GM12875 (cell line): ENCODE measurements around the gene CACNA1C.

Experiments used
- H3K4me3 ChIP-seq: one replicate; pipeline ENCODE4 v1.5.1; 2011; ENCODE audit warnings: low read depth, low read length, control low read depth
- TF ChIP-seq, protein P1 (sequence below): IDR thresholded peaks from 2 replicates; pipeline ENCODE4 v1.5.1; 2011; ENCODE audit warnings: low read depth, mild to moderate bottlenecking, control low read depth, inconsistent platforms, low read length, moderate library complexity, borderline replicate concordance; ENCODE audit not compliant: insufficient read depth

The CACNA1C gene

DNA sequence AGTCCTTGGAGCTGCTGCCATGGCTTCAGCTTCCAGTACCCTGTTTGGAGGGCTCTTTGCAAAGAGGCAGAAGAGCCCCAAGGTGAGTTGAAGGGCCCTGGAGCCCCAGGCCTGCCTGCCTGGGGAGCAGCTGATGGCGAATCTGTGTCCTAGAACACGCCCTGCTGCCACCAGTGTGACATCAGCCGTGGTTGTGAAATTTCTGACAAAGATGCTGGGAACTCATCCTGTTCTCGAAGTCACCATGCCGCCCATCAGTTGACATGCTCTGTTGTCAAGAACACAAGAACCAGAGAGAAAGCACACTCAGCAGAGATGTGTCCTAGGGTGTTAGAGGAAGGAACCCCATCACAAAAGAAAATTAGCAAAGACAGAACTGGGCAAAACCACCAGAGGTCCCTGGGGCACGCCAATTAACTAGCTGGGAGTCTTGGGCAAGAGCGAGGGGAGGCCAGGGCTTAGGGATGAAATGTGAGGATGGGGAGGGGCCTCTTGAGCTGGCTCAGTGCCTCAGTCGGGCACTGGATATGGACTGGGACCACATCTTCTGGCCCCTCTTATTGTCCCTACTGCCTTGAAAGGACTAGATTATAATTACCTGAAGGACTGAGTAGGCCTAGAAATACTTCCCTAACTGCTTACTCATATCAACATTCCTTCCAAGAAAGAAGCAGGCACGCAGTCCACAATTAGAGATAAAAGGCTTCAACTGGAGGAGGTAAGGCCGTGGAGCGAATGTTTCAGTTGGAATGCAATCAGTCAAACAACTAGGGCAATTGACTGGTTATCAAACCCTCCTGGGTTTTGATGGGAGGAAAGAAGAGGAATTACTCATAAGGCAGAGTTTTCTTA lies 163.1 kb downstream of the CACNA1C start:
- no peak overlapping the region for H3K4me3 ChIP-seq
- TF ChIP-seq, protein P1, sequence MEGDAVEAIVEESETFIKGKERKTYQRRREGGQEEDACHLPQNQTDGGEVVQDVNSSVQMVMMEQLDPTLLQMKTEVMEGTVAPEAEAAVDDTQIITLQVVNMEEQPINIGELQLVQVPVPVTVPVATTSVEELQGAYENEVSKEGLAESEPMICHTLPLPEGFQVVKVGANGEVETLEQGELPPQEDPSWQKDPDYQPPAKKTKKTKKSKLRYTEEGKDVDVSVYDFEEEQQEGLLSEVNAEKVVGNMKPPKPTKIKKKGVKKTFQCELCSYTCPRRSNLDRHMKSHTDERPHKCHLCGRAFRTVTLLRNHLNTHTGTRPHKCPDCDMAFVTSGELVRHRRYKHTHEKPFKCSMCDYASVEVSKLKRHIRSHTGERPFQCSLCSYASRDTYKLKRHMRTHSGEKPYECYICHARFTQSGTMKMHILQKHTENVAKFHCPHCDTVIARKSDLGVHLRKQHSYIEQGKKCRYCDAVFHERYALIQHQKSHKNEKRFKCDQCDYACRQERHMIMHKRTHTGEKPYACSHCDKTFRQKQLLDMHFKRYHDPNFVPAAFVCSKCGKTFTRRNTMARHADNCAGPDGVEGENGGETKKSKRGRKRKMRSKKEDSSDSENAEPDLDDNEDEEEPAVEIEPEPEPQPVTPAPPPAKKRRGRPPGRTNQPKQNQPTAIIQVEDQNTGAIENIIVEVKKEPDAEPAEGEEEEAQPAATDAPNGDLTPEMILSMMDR = no peak

DNA sequence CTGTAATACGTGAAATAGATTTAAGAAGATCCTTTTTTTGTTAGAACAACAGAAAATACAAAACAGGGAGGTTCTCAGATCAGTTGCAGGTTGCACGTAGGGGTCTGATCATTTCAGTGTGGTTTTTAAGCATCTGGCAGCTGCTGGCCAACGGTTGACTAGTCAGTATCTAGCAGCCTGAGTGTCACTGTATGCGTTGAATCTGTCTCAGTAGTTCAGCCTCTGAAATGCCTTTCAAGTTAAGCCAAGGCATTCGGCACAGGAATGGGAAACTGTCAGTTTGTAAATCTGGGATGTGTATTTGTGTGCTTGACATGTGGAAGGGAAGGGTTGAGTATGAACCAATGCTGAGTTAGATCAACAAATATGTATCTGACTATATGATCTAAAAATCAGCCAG lies 165.9 kb downstream of the CACNA1C start:
- H3K4me3 ChIP-seq = no peak overlapping the region
- TF ChIP-seq, protein P1 = no peak

DNA sequence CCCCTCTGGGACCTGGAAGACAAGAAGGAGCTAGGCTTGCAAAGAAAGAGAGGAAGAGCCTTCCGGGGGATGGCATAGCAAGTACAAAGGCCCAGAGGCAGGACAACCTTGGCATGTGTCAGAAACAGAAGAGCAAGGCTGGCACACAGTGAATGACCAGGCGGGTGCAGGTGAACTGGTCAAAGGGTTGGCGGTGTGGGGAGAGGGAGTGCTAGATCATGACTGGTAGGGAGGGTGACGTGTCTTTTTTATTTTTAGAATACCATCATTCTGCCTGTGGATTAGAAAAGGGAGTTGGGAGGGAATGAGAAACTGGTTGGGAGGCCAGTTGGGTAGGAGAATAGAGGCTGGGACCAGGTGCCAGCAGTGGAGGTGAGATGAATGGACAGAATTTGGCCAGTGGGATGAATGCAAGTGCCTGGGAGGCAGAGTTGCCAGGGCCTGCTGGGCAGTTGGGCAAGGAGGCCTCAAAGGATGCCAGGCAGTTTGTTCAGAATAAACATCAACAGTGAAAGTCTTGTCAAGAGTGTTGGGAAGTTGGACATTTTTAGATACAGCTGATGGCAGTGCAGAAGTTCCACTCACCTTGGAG lies 168.3 kb downstream of the CACNA1C start:
- no peak overlapping the region for H3K4me3 ChIP-seq
- TF ChIP-seq, protein P1 = no peak

DNA sequence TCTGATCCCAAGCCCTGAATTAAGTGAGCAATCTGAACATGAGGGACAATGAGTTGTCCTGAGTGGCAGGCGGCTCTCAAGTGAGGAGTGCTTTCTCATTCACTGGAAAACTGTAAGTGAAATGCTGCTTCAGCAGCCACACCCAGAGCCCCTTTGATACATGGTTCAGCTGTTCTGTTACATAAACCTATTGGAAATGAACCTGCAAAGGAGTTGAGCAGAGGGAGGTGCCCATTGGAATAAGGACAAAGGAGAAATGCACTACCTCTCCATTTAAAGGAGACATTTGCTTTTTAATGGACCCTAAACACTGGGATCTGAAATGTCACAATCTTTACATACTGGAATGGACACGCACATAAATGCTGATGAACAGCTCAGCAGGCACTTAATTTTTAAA lies 169.9 kb downstream of the CACNA1C start:
- H3K4me3 ChIP-seq = no peak overlapping the region
- TF ChIP-seq, protein P1 = no peak

DNA sequence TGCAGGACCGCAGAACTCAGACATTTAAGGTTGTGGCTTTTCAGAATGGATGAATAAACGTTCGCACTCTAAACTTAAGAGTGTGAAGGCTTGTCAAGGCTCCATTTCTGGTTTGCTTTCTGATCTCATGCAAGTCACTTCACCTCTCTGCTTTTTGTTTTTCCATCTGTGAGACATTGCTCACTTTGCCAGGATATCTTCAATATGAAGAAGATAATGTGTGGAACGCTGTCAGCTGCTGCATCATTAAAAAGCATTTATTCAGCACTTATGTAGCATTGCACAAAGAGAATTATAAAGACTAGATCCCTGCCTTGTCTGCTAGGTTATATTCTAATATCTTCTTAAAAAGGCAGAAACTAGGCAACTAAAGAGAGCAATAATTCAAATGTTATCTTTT lies 172.2 kb downstream of the CACNA1C start:
- H3K4me3 ChIP-seq = no peak overlapping the region
- TF ChIP-seq, protein P1 = no peak

DNA sequence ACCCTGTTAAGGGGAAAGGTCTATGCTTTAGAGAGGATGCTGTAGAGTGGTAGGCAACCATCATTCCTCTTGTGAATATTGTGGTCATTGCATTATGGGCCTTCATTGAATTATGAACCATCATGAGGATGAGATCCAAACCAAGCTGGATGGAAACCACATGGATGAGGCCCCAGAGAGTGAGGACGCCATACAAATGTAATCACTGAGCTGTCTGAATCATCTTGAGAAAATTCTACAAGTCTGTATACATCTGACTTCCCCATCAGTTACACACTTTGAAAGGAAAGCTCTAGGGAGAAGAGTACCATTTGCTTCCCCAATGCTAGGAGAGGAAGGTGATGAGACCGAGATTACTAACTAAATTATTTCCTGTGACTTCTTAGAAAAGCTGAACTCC lies 172.9 kb downstream of the CACNA1C start:
- H3K4me3 ChIP-seq = no peak overlapping the region
- TF ChIP-seq, protein P1 = no peak

DNA sequence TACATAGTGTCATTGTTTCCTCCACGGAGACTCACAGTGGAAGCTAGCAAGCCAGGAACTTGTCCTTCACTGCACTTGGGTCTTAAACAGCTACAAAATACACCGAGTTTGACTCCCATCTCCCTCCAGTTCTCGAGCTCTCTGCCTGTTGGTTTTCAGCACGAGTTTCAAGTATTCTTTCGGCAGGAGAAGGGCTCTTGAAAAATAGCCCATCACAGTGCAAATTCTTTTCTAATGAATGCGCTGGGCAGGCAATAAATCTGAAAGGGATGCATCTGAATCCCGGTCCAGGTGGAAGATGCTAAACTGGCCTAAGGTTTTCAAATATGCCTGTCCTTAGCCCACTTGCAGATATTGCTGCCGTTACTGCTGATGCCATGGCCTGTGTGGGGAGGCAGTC lies 173.9 kb downstream of the CACNA1C start:
- TF ChIP-seq, protein P1 = no peak
- no peak overlapping the region for H3K4me3 ChIP-seq
